GM12872 (cell line): ENCODE data around the gene EFNB1.

ENCODE experiments used
- CTCF ChIP-seq: IDR thresholded peaks from 3 replicates; pipeline ENCODE4 v1.5.1; 2011; ENCODE audit warnings: low read depth, mild to moderate bottlenecking, low read length, moderate library complexity; ENCODE audit not compliant: insufficient read depth

EFNB1 gene

GRCh38 chrX:68881911-68882310 lies 53.1 kb downstream of the EFNB1 start:
- no peak for TF ChIP-seq CTCF

GRCh38 chrX:68883800-68884199 lies 55.0 kb downstream of the EFNB1 start:
- no peak for TF ChIP-seq CTCF

- TF ChIP-seq CTCF = no peak
These were observed 60.4 kb downstream of the EFNB1 start for GRCh38 chrX:68889249-68889648.
